CD14-positive monocyte (primary cell): ENCODE results near the gene EPN1. TPM values are rescaled to one million over a fixed set of nuclear protein-coding genes. Genes with fewer than 3 reads are reported as not detected.

Experiments used
- DNase-seq, 3 donors: peaks; one replicate each; pipeline ENCODE4 v3.0.0-alpha.2; 2011 to 2022
- H2AFZ ChIP-seq: 2 replicates; pipeline ENCODE4 v1.6.0; 2012; ENCODE audit warnings: mild to moderate bottlenecking, low read depth, low read length, inconsistent platforms; ENCODE audit not compliant: insufficient read depth, poor library complexity, severe bottlenecking
- H3K27ac ChIP-seq, 2 donors: 1 replicate in 1 of 2; 2 replicates in 1 of 2; pipeline ENCODE4 v1.5.1; 2012 to 2013; ENCODE audit warnings: low read length in 2 of 2, control low read depth in 1 of 2, inconsistent platforms in 1 of 2, low read depth in 1 of 2, mild to moderate bottlenecking in 1 of 2
- H3K27me3 ChIP-seq, 2 donors: one replicate each; pipeline versions ENCODE4 v1.6.0 to v1.6.1; 2011 to 2013; ENCODE audit warnings: low read length in 2 of 2; ENCODE audit not compliant: control insufficient read depth in 2 of 2, insufficient read depth in 2 of 2
- H3K36me3 ChIP-seq, 2 donors: replicated peaks in 1 of 2; 1 replicate in 1 of 2; 2 replicates in 1 of 2; pipeline versions ENCODE4 v1.5.1 to v1.6.1; 2012 to 2013; ENCODE audit warnings: low read length in 2 of 2, control low read depth in 1 of 2, inconsistent platforms in 1 of 2, mild to moderate bottlenecking in 1 of 2; ENCODE audit not compliant: insufficient read depth in 2 of 2, control insufficient read depth in 1 of 2
- H3K4me1 ChIP-seq, 2 donors: 1 replicate in 1 of 2; 2 replicates in 1 of 2; pipeline versions ENCODE4 v1.5.1 to v1.6.1; 2012 to 2013; ENCODE audit warnings: low read length in 2 of 2, control low read depth in 1 of 2, inconsistent platforms in 1 of 2, mild to moderate bottlenecking in 1 of 2, moderate library complexity in 1 of 2; ENCODE audit not compliant: insufficient read depth in 2 of 2, control insufficient read depth in 1 of 2
- H3K4me2 ChIP-seq: replicated peaks from 2 replicates; pipeline ENCODE3; 2012; ENCODE audit warnings: low read length, moderate library complexity, mild to moderate bottlenecking; ENCODE audit not compliant: poor library complexity, severe bottlenecking; ENCODE audit errors: extremely low read depth
- H3K4me3 ChIP-seq, 3 experiments: fragments of 200-600 bp in 1 of 3; sonication (generic) in 1 of 3; replicated peaks in 1 of 3; 1 replicate in 2 of 3; 2 replicates in 1 of 3; pipeline ENCODE4 v1.5.1; 2011 to 2013; ENCODE audit warnings: low read length in 3 of 3, mild to moderate bottlenecking in 3 of 3, control low read depth in 2 of 3, low read depth in 2 of 3, inconsistent platforms in 1 of 3, moderate library complexity in 1 of 3
- H3K79me2 ChIP-seq: 2 replicates; pipeline ENCODE4 v1.6.0; 2012; ENCODE audit warnings: mild to moderate bottlenecking, control low read depth, inconsistent platforms, low read length, moderate library complexity; ENCODE audit not compliant: insufficient read depth
- H3K9ac ChIP-seq: 2 replicates; pipeline ENCODE4 v1.6.0; 2017; ENCODE audit warnings: low read length, mild to moderate bottlenecking; ENCODE audit not compliant: insufficient read depth, poor library complexity, severe bottlenecking
- H3K9me3 ChIP-seq, 2 donors: replicated peaks in 1 of 2; 1 replicate in 1 of 2; 2 replicates in 1 of 2; pipeline versions ENCODE4 v1.5.1 to v1.6.1; 2012 to 2013; ENCODE audit warnings: low read length in 2 of 2, control low read depth in 1 of 2; ENCODE audit not compliant: control insufficient read depth in 1 of 2, insufficient read depth in 1 of 2
- H4K20me1 ChIP-seq: 2 replicates; pipeline ENCODE4 v1.6.0; 2012; ENCODE audit warnings: mild to moderate bottlenecking, low read length, control low read depth, moderate library complexity; ENCODE audit not compliant: insufficient read depth
- H3K27ac Mint-ChIP-seq, 7 donors: one replicate each; pipeline ENCODE4 v1.8.0; 2020; ENCODE audit warnings: mild to moderate bottlenecking in 7 of 7, mixed read lengths in 7 of 7, moderate library complexity in 6 of 7, inconsistent platforms in 2 of 7
- H3K27me3 Mint-ChIP-seq, 3 donors: one replicate each; pipeline ENCODE4 v1.8.0; 2021 to 2022; ENCODE audit warnings: low read depth in 3 of 3, mild to moderate bottlenecking in 3 of 3, mixed read lengths in 3 of 3, moderate library complexity in 3 of 3, inconsistent platforms in 1 of 3
- H3K36me3 Mint-ChIP-seq, 2 donors: one replicate each; pipeline ENCODE4 v1.8.0; 2020; ENCODE audit warnings: mixed read lengths in 2 of 2, inconsistent platforms in 1 of 2, mild to moderate bottlenecking in 1 of 2
- H3K4me1 Mint-ChIP-seq: one replicate; pipeline ENCODE4 v1.8.0; 2020; ENCODE audit warnings: mild to moderate bottlenecking, mixed read lengths
- H3K4me3 Mint-ChIP-seq, 2 donors: one replicate each; pipeline ENCODE4 v1.8.0; 2020; ENCODE audit warnings: mild to moderate bottlenecking in 2 of 2, mixed read lengths in 2 of 2, moderate library complexity in 1 of 2
- H3K9me3 Mint-ChIP-seq, 7 donors: one replicate each; pipeline ENCODE4 v1.8.0; 2020 to 2022; ENCODE audit warnings: mixed read lengths in 7 of 7, mild to moderate bottlenecking in 6 of 7, moderate library complexity in 6 of 7, inconsistent platforms in 2 of 7
- CTCF ChIP-seq: fragments of 200-600 bp; IDR thresholded peaks from one replicate; pipeline ENCODE4 v1.8.0; 2022; ENCODE audit warnings: antibody characterized with exemption, mild to moderate bottlenecking
- WGBS: methylation state at CpG from one replicate; pipeline ENCODE4 v1.1.5; 2013; ENCODE audit warnings: missing lambda C conversion rate; ENCODE audit not compliant: insufficient coverage; 5-methylcytosine and 5-hydroxymethylcytosine counted together
- intact Hi-C, 2 donors: fragments of 100-400 bp; cut with micrococcal nuclease; formaldehyde crosslinking; loops; one replicate each; pipeline versions ENCODE4 v1.15.0 to v1.15.1; 2023
- polyA plus RNA-seq, 3 donors: library from polyadenylated mRNA; depleted of rRNA in 1 of 3; unstranded in 2 of 3; stranded (reverse) in 1 of 3; fragments of 300-500 nt in 2 of 3; fragments of >200 nt in 1 of 3; fragmentation: Illumina TruSeq in 2 of 3; gene quantifications; 1 replicate in 2 of 3; 2 replicates in 1 of 3; pipeline ENCODE4 v1.2.3, GENCODE V29; 2012 to 2021

The EPN1 gene
- polyA plus RNA-seq, 3 donors, result 18.7 to 75.2 (median 19.2) TPM

GRCh38 chr19:55660991-55661390, 14.0 kb upstream of the EPN1 start:
- DNase-seq, result no peak
- Histone ChIP-seq H3K4me3 (no peak overlapping the region), H3K4me1 (peaks cover 21 to 34% of the 10 kb centered on the region in 2 donors), H3K79me2 (peaks cover 97% of the 10 kb centered on the region), H2AFZ (no peak overlapping the region), H3K36me3 (peaks cover 58 to 85% of the 10 kb centered on the region in 2 donors), H3K9ac (no peak overlapping the region), H3K9me3 (no peaks in the 10 kb centered on the region), H3K27ac (no peak overlapping the region), H3K4me2 (no peak overlapping the region), H4K20me1 (peaks cover 100% of the 10 kb centered on the region), H3K27me3 (no peaks in the 10 kb centered on the region)
- H3K27ac Mint-ChIP-seq, result peak overlapping the region in 1 of 7 donors; percentile 25
- intact Hi-C loops, result no loop called here
- H3K9me3 Mint-ChIP-seq, result no peaks in the 10 kb centered on the region
- no peak overlapping the region for H3K4me3 Mint-ChIP-seq
- no peak for TF ChIP-seq CTCF
- WGBS, result 92% methylated on average over 9 of the region's 16 CpGs
- H3K4me1 Mint-ChIP-seq, result peaks cover 26% of the 10 kb centered on the region
- no peaks in the 10 kb centered on the region for H3K27me3 Mint-ChIP-seq
- H3K36me3 Mint-ChIP-seq, result peaks cover 58 to 67% of the 10 kb centered on the region in 2 donors

GRCh38 chr19:55661826-55662225, 13.2 kb upstream of the EPN1 start:
- TF ChIP-seq CTCF, result no peak
- no peaks in the 10 kb centered on the region for H3K27me3 ChIP-seq
- H3K36me3 Mint-ChIP-seq, result peaks cover 66 to 74% of the 10 kb centered on the region in 2 donors
- no peak for DNase-seq
- H3K9me3 Mint-ChIP-seq, result no peaks in the 10 kb centered on the region
- H3K79me2 ChIP-seq, result peaks cover 97% of the 10 kb centered on the region
- 43% methylated on average over 7 of the region's 7 CpGs for WGBS
- no peak overlapping the region for H3K4me3 ChIP-seq
- no peak overlapping the region for H3K4me2 ChIP-seq
- peaks cover 18% of the 10 kb centered on the region for H3K4me1 Mint-ChIP-seq
- peaks cover 67 to 93% of the 10 kb centered on the region in 2 donors for H3K36me3 ChIP-seq
- no peak overlapping the region for H3K27ac ChIP-seq
- H3K9me3 ChIP-seq, result no peaks in the 10 kb centered on the region
- H3K27ac Mint-ChIP-seq, result peak overlapping the region in 4 of 7 donors; percentile 20 to 38 (median 32)
- no peak overlapping the region for H3K4me3 Mint-ChIP-seq
- intact Hi-C loops, result no loop called here
- peaks cover 100% of the 10 kb centered on the region for H4K20me1 ChIP-seq
- no peak overlapping the region for H3K9ac ChIP-seq
- peaks cover 12 to 26% of the 10 kb centered on the region in 2 donors for H3K4me1 ChIP-seq
- H3K27me3 Mint-ChIP-seq, result no peaks in the 10 kb centered on the region
- H2AFZ ChIP-seq, result no peak overlapping the region
